HG03066 (cell line): ENCODE measurements around the gene IL23R.

Experiments used
- ATAC-seq: cut with Tn5 transposase; IDR thresholded peaks from one replicate; pipeline ENCODE4 v1.9.1; 2021; ENCODE audit warnings: low read depth; ENCODE audit not compliant: unreplicated experiment

IL23R gene

GRCh38 chr1:67148516-67149178, 17.6 kb upstream of the IL23R start:
- ATAC-seq = peak; percentile 20

GRCh38 chr1:67149179-67149770, 17.0 kb upstream of the IL23R start:
- ATAC-seq = peak; percentile 91

DNA sequence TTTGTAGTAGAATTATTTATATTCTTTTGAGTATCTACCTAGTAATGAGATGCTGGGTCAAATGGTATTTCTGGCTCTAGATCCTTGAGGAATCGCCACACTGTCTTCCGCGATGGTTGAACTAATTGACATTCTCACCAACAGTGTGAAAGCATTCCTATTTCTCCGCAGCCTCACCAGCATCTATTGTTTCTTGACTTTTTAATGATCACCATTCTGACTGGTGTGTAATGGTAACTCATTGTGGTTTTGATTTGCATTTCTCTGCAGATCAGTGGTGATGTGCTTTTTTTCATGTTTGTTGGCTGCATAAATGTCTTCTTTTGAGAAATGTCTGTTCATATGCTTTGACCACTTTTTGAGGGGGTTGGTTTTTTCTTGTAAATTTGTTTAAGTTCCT, 15.3 kb upstream of the IL23R start:
- no peak for ATAC-seq

- ATAC-seq = no peak
Observed at GRCh38 chr1:67158401-67158800, 7.9 kb upstream of the IL23R start.

- no peak for ATAC-seq
Observed at GRCh38 chr1:67159233-67159632, 7.0 kb upstream of the IL23R start.

- ATAC-seq = no peak
Observed at GRCh38 chr1:67162954-67163353, 3.3 kb upstream of the IL23R start.

DNA sequence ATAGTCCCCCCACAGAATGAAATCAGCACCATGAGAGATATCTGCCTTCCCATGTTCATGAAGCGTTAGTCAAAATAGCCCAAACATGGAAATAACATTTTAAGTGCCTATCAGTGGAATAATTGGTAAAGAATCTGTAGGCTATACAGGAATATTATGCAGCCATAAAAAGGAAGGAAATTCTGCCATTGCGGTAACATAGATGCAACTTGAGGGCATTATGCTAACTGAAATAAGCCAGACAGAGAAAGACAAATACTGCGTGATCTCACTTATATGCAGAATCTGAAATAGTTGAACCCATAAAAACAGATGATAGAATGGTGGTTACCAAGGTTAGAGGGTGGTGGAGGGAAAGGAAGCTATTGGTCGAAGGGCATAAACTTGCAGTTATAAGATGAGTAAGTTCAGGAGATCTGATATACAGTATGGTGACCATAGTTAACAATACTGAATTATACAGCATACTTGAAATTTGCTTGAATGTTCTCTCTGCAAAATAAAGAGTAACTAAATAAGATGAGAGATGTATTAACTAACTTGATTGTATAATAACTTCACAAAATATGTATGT, 699 bp upstream of the IL23R start:
- no peak for ATAC-seq

DNA sequence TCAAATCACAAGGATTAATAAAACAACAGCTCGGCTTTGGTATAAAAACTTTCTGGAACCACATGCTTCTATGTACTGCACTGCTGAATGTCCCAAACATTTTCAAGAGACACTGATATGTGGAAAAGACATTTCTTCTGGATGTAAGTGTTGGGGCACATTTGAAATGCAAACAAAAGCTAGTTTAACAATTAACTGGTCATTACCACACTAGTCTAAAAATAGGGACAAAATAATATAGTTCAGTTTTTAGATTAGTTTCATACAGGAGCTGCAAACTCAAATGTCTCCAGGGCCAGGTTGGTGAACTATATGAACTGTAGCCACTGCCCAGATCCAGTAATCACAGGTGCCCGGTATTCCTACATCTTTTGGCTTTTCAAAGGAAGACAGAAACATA, 3.2 kb downstream of the IL23R start:
- no peak for ATAC-seq

GRCh38 chr1:67169932-67170331, 3.7 kb downstream of the IL23R start:
- no peak for ATAC-seq

DNA sequence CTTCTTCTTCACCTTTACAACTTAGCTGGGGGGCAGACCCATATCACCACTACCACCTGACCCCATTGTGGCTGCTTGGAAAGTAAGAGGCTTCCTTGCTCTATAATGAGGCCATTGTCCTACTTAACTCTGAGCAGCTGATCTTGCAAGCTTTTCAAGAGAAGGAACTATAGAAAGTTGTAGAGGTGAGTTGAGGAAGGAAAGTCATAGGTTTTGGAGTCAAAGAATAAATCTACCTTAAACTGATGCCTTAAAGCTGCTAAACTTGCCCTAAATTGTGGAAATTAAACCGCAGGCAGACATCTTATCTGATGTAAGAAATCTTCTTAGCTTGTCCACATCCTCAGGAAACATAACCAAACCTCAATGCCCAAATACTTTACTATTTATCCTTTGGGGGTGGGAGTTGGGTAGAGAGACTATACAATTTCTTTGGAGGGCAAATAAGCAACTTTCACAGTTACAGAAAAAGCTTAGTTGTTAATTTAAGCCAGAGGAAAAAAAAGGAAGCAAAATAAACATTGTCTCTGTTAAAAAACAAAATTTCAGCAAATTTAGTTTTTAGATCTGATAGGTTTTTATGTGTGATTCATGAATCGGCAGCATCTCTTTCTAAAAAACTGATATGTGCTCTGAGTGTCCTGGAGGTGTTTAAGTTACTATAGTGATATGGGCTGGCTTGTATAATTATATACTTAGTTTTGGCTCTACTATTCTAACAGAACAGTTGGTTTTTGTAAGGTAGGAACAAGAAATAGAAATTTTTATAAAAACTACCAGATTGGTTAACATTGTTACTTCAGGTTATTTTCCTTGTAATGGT, 4.7 kb downstream of the IL23R start:
- ATAC-seq = no peak

GRCh38 chr1:67171574-67171955, 5.3 kb downstream of the IL23R start:
- no peak for ATAC-seq

DNA sequence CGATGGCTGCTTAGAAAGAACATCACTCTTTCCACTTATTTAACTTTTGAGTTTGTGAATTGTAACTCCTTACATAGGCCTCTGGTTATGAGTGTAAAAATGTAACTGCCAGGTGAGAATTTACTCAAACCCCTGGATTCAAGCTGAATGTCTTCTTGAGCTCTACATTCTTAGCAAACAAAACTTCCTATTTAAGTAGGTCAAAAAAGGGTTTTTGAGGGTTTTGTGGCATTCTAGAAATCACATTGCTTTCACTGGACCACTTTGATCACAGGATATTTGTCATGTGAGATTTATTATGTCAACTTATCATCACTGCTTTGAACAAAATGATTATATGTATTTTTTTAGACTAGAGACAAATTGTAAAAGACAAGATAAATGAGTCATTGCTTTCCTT, 5.7 kb downstream of the IL23R start:
- ATAC-seq = no peak

- ATAC-seq = no peak
Observed at GRCh38 chr1:67173988-67174387, 7.7 kb downstream of the IL23R start.

DNA sequence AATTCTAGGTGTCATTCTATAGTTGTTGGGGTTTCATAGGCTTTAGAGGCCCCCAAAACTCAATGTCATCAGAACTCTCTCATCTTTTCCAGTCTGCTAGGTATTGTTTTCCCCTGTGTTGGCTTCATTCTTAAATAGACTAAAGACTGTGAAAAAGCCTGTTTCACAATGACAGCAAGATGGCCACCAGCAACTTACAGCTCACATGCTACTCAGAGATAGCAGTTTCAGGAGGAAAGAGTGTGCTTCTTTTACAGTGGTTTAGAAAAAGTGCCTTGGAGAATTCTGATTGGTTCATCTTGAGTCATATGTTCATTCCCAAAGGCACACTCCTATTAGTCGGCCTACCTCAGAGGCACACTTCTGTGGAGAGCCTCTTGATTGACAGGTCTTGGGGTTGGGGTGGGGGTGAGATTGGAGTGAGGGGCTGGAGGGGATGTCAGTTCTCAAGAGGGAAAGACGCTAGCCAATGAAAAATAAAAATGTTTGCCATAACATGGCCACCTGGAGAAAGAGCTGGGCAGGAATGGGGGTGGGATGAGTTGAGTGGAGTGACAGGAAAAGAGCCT, 8.5 kb downstream of the IL23R start:
- ATAC-seq = peak; percentile 56

- no peak for ATAC-seq
Observed at GRCh38 chr1:67175530-67176087, 9.4 kb downstream of the IL23R start.

GRCh38 chr1:67184838-67185421, 18.7 kb downstream of the IL23R start:
- ATAC-seq = no peak

DNA sequence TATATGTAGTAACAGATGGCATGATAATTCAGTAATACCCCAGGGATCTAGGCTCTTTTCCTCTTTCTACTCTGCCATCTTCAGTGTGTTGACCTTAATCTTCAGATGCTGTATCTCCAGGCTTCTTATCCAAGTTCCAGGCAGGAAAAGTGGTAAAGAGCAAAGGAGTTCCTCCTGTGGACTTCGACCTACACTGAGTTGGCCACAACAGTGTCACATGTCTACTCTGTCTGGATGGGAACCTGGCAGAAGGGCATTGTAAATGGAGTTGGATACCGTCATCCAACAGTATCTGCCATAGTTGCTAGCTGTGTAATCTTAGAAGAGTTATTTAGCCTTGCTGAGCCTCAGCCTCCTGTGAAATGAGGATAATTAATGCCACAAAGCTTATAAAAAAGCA, 21.9 kb downstream of the IL23R start:
- no peak for ATAC-seq

DNA sequence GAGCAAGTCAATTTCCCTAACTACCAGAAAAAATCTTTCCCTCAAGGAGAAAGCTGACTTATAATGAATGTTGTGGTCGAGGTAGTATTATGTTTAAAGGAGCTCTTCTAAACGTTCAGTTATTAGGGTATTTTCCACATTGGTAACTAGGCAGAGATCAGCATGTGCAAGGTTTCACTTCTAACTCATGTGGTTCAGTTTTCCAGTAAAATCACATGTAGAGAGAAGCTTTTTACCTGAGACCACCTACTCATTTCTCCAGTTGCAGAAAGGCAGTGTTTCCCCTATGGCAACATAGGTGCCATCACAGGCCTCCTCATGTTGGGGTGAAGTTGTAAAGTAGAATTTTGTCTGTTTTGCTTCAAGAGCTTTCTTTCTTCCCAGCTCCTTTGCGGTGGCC, 23.7 kb downstream of the IL23R start:
- ATAC-seq = no peak

DNA sequence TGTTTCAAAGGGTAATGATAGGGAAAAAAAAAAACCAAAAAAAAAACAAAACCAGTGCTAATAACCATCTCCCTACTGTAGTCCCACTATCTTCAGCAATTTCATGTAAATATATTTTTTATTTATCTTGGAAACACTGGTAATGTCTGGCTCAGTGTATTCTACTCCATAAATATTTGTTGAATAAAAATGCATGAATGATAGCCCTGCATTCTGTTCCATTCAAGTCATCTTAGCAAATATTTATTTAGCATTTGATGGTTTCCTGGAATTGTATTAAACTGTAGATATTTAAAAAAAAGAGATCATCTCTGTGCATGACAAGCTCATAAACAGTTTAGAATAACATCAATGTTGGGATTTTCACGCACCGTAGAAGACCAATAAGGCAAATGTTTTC, 24.2 kb downstream of the IL23R start:
- ATAC-seq = no peak

- ATAC-seq = no peak
Observed at GRCh38 chr1:67190942-67191341, 24.7 kb downstream of the IL23R start.
